ENCODE data around the gene PFN1. TPM values are rescaled to one million over a fixed set of nuclear protein-coding genes. Genes with fewer than 3 reads are reported as not detected.

Gene PFN1
- total and polyA plus RNA-seq, 9 of the 15 experiments (the other 6 are each of a cell fraction or from before 2014, with no cell fraction given): 60.5 to 1,479 (median 456) TPM

DNA sequence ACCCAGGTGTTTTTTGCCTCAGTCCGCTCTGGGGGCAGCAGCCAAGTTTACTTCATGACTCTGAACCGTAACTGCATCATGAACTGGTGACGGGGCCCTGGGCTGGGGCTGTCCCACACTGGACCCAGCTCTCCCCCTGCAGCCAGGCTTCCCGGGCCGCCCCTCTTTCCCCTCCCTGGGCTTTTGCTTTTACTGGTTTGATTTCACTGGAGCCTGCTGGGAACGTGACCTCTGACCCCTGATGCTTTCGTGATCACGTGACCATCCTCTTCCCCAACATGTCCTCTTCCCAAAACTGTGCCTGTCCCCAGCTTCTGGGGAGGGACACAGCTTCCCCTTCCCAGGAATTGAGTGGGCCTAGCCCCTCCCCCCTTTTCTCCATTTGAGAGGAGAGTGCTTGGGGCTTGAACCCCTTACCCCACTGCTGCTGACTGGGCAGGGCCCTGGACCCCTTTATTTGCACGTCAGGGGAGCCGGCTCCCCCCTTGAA lies 51.1 kb downstream of the PFN1 start:
- Histone ChIP-seq H3K27ac (ENCODE audit: extremely low read depth, low read depth, low read length) (no peak overlapping the region), H3K27me3 (ENCODE audit: control insufficient read depth in 2 of 2, insufficient read depth in 2 of 2, low read length in 2 of 2) (no peaks in the 10 kb centered on the region), H2AFZ (ENCODE audit: low read depth, low read length) (no peak overlapping the region), H3K4me3 (no peak overlapping the region), H3K36me3 (ENCODE audit: control insufficient read depth, insufficient read depth, low read length) (peaks cover 44% of the 10 kb centered on the region; the same call in 2 of the 3 replicates), H3K9me1 (ENCODE audit: control insufficient read depth, insufficient read depth, low read length) (no peaks in the 10 kb centered on the region), H3K4me1 (replicated peaks in 1 of 2; ENCODE audit: control insufficient read depth in 2 of 2, insufficient read depth in 2 of 2, low read length in 2 of 2) (peaks cover 1 to 25% of the 10 kb centered on the region in 2 experiments; a peak in 3 of 5 replicates), H3K9me3 (replicated peaks; ENCODE audit: control insufficient read depth, insufficient read depth, low read depth, low read length) (no peaks in the 10 kb centered on the region), H4K20me1 (replicated peaks; ENCODE audit: control insufficient read depth, insufficient read depth, low read length) (no peaks in the 10 kb centered on the region), H3K79me2 (ENCODE audit: control insufficient read depth, insufficient read depth, low read length) (no peaks in the 10 kb centered on the region), H3K9ac (ENCODE audit: insufficient read depth in 1 of 2, low read depth in 2 of 2, low read length in 2 of 2) (no peak overlapping the region), H3K4me2 (ENCODE audit: insufficient read depth, low read length) (no peak overlapping the region)
- POLR2A ChIA-PET: no interaction called here
- TF ChIP-seq ZBED1 (IDR thresholded peaks at IDR 0.05) (no peak), BCOR (IDR thresholded peaks at IDR 0.05) (no peak), NR2C2 (CRISPR knock-in tag; IDR thresholded peaks at IDR 0.05) (peak; percentile 64; the same call in 1 of the 2 replicates), NR2C2 (tag; IDR thresholded peaks at IDR 0.05) (peak; percentile 46; the same call in 1 of the 2 replicates), CBFA2T2 (conservative IDR thresholded peaks at IDR 0.05) (peak; percentile 50), NR2C1 (IDR thresholded peaks at IDR 0.05) (peak; percentile 82), NR2C1 (tag; IDR thresholded peaks at IDR 0.05) (peak; percentile 78), RAD51 (IDR thresholded peaks at IDR 0.05; ENCODE audit: borderline replicate concordance, low read depth) (peak; percentile 79), TOE1 (IDR thresholded peaks at IDR 0.05; ENCODE audit: borderline replicate concordance) (0 out of 2 replicates have a peak, but pooled peaks have one; percentile 43), TOE1 (CRISPR knock-in tag; IDR thresholded peaks at IDR 0.05; ENCODE audit: borderline replicate concordance, low read depth) (no peak)
- TF ChIP-seq, protein P1, sequence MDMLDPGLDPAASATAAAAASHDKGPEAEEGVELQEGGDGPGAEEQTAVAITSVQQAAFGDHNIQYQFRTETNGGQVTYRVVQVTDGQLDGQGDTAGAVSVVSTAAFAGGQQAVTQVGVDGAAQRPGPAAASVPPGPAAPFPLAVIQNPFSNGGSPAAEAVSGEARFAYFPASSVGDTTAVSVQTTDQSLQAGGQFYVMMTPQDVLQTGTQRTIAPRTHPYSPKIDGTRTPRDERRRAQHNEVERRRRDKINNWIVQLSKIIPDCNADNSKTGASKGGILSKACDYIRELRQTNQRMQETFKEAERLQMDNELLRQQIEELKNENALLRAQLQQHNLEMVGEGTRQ (CRISPR knock-in tag; IDR thresholded peaks at IDR 0.05): peak; percentile 46
- TF ChIP-seq, protein P2, sequence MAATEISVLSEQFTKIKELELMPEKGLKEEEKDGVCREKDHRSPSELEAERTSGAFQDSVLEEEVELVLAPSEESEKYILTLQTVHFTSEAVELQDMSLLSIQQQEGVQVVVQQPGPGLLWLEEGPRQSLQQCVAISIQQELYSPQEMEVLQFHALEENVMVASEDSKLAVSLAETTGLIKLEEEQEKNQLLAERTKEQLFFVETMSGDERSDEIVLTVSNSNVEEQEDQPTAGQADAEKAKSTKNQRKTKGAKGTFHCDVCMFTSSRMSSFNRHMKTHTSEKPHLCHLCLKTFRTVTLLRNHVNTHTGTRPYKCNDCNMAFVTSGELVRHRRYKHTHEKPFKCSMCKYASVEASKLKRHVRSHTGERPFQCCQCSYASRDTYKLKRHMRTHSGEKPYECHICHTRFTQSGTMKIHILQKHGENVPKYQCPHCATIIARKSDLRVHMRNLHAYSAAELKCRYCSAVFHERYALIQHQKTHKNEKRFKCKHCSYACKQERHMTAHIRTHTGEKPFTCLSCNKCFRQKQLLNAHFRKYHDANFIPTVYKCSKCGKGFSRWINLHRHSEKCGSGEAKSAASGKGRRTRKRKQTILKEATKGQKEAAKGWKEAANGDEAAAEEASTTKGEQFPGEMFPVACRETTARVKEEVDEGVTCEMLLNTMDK (IDR thresholded peaks at IDR 0.05; ENCODE audit: borderline replicate concordance, insufficient read depth, low read depth, low read length, poor library complexity, severe bottlenecking): no peak
- TF ChIP-seq, protein P3, sequence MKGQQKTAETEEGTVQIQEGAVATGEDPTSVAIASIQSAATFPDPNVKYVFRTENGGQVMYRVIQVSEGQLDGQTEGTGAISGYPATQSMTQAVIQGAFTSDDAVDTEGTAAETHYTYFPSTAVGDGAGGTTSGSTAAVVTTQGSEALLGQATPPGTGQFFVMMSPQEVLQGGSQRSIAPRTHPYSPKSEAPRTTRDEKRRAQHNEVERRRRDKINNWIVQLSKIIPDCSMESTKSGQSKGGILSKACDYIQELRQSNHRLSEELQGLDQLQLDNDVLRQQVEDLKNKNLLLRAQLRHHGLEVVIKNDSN (CRISPR knock-in tag; IDR thresholded peaks at IDR 0.05): peak; percentile 57; the same call in 1 of the 2 replicates
- TF ChIP-seq, protein P4, sequence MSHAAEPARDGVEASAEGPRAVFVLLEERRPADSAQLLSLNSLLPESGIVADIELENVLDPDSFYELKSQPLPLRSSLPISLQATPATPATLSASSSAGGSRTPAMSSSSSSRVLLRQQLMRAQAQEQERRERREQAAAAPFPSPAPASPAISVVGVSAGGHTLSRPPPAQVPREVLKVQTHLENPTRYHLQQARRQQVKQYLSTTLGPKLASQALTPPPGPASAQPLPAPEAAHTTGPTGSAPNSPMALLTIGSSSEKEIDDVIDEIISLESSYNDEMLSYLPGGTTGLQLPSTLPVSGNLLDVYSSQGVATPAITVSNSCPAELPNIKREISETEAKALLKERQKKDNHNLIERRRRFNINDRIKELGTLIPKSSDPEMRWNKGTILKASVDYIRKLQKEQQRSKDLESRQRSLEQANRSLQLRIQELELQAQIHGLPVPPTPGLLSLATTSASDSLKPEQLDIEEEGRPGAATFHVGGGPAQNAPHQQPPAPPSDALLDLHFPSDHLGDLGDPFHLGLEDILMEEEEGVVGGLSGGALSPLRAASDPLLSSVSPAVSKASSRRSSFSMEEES (CRISPR knock-in tag; IDR thresholded peaks at IDR 0.05): peak; percentile 50; the same call in 1 of the 2 replicates
- 84% methylated on average over 5 of the region's 10 CpGs for WGBS (ENCODE audit: insufficient coverage, low coverage, missing lambda C conversion rate)
- ATAC-seq: no peak
- BruUV-seq (replicated peaks): no TSS peak
- CTCF ChIA-PET (ENCODE audit: low intra/inter-chr PET ratio): no interaction called here
- FAIRE-seq: no peak
- DNase-seq (ENCODE audit: extremely low read depth in 1 of 4, low spot score in 3 of 4): no peak
- intact Hi-C loops (cut with micrococcal nuclease): no loop called here
- in situ Hi-C loops (cut with MboI): no loop called here
